Ishikawa (cell line): Measurements from ENCODE around the gene TGFBRAP1.

Experiments used
- CEBPB ChIP-seq: IDR thresholded peaks from 2 replicates; pipeline ENCODE4 v1.6.1; 2012
- CREB1 ChIP-seq: IDR thresholded peaks from 2 replicates; pipeline ENCODE4 v1.6.1; 2012; ENCODE audit warnings: low read depth
- EGR1 ChIP-seq: IDR thresholded peaks from 2 replicates; pipeline ENCODE4 v1.6.1; 2012
- EP300 ChIP-seq: IDR thresholded peaks from 2 replicates; pipeline ENCODE4 v1.6.1; 2012; ENCODE audit warnings: borderline replicate concordance
- FOXM1 ChIP-seq: IDR thresholded peaks from 2 replicates; pipeline ENCODE4 v1.6.1; 2012; ENCODE audit warnings: low read depth, borderline replicate concordance
- MAX ChIP-seq: IDR thresholded peaks from 2 replicates; pipeline ENCODE4 v1.6.1; 2012
- NFIC ChIP-seq: IDR thresholded peaks from 2 replicates; pipeline ENCODE4 v1.6.1; 2012
- RAD21 ChIP-seq: IDR thresholded peaks from 2 replicates; pipeline ENCODE4 v1.6.1; 2012; ENCODE audit warnings: low read depth
- REST ChIP-seq: IDR thresholded peaks from 2 replicates; pipeline ENCODE4 v1.6.1; 2012; ENCODE audit warnings: low read depth, mild to moderate bottlenecking
- TAF1 ChIP-seq: IDR thresholded peaks from 2 replicates; pipeline ENCODE4 v1.6.1; 2012; ENCODE audit warnings: low read depth, mild to moderate bottlenecking
- TCF12 ChIP-seq: IDR thresholded peaks from 2 replicates; pipeline ENCODE4 v1.6.1; 2012; ENCODE audit warnings: low read depth
- TEAD4 ChIP-seq: IDR thresholded peaks from 2 replicates; pipeline ENCODE4 v1.6.1; 2012
- YY1 ChIP-seq: IDR thresholded peaks from 2 replicates; pipeline ENCODE4 v1.6.1; 2012; ENCODE audit warnings: low read depth
- ZBTB7A ChIP-seq: IDR thresholded peaks from 2 replicates; pipeline ENCODE4 v1.6.1; 2012; ENCODE audit warnings: low read depth
- TF ChIP-seq, protein P1 (sequence below): IDR thresholded peaks from 2 replicates; pipeline ENCODE4 v1.6.1; 2012

The TGFBRAP1 gene

DNA sequence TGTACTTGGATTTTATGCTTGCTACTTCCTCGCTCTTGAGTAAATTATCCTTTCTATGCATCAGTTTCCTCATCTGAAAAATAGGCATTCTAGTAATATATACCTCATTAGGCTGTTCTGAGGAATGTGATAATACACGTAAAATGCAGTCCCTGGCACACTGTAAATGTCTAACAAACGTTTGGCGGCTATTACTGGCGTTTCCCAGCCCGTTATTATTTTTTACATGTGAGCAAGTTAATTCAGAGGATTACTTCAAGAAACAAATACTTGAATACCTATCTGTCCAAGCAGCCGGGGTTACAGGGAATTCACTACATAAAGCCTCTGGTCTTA lies 7.2 kb upstream of the TGFBRAP1 start:
- no peak for TF ChIP-seq CREB1
- no peak for TF ChIP-seq REST
- TF ChIP-seq NFIC = no peak
- TF ChIP-seq FOXM1 = no peak
- no peak for TF ChIP-seq TAF1
- no peak for TF ChIP-seq CEBPB
- no peak for TF ChIP-seq RAD21
- no peak for TF ChIP-seq YY1
- no peak for TF ChIP-seq ZBTB7A
- TF ChIP-seq, protein P1, sequence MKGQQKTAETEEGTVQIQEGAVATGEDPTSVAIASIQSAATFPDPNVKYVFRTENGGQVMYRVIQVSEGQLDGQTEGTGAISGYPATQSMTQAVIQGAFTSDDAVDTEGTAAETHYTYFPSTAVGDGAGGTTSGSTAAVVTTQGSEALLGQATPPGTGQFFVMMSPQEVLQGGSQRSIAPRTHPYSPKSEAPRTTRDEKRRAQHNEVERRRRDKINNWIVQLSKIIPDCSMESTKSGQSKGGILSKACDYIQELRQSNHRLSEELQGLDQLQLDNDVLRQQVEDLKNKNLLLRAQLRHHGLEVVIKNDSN = no peak
- no peak for TF ChIP-seq EGR1
- TF ChIP-seq TCF12 = no peak
- TF ChIP-seq TEAD4 = no peak
- no peak for TF ChIP-seq EP300
- TF ChIP-seq MAX = no peak

GRCh38 chr2:105335469-105335868 lies 5.9 kb upstream of the TGFBRAP1 start:
- no peak for TF ChIP-seq TAF1
- TF ChIP-seq EGR1 = no peak
- TF ChIP-seq RAD21 = no peak
- TF ChIP-seq TEAD4 = no peak
- TF ChIP-seq, protein P1 = no peak
- no peak for TF ChIP-seq REST
- TF ChIP-seq TCF12 = no peak
- TF ChIP-seq CREB1 = no peak
- TF ChIP-seq CEBPB = no peak
- no peak for TF ChIP-seq EP300
- TF ChIP-seq MAX = no peak

GRCh38 chr2:105334211-105334610 lies 4.7 kb upstream of the TGFBRAP1 start:
- TF ChIP-seq CREB1 (no peak), EGR1 (no peak), NFIC (no peak), REST (no peak), ZBTB7A (no peak), TAF1 (no peak), CEBPB (no peak), YY1 (no peak), TEAD4 (no peak), TCF12 (no peak), RAD21 (no peak), EP300 (no peak)
- TF ChIP-seq, protein P1 = no peak

DNA sequence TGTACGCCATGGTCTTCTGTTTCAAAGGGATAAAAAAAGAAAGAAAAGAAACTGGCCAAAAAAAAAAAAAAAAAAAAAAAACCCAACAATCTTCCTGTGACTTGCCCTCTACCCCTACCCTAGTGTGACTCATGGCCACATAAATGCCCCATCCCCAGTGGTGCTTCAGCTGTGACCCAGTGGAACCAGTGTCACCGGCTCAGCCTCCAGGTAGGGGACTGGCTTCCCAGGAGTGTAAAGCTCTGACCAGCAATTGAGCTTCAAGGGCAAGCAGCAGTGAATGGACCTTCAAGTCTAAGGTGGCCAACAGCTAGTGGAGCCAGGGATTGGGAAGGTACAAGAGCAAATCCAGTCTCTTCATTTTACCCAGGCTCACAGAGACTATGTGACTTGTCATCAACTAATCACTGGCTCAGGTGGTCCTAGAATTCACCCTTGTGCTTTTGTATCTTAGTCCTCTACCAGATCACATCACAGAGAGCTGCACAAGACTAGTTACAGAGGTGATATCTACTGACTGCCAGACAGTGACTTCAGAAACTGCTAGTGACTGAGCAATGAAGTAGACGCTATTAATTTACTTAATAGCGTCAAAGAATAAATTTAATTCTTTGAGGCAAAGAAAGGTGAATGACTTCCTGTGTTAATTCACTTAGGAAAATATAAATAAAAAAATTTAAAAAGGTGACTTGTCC lies 1.3 kb upstream of the TGFBRAP1 start:
- no peak for TF ChIP-seq REST
- no peak for TF ChIP-seq RAD21
- no peak for TF ChIP-seq ZBTB7A
- TF ChIP-seq EGR1 = no peak
- no peak for TF ChIP-seq EP300
- no peak for TF ChIP-seq CEBPB
- TF ChIP-seq TCF12 = no peak
- TF ChIP-seq MAX = no peak
- TF ChIP-seq TAF1 = no peak
- no peak for TF ChIP-seq NFIC
- TF ChIP-seq CREB1 = no peak
- no peak for TF ChIP-seq TEAD4
- no peak for TF ChIP-seq FOXM1
- no peak for TF ChIP-seq YY1
- TF ChIP-seq, protein P1 = no peak
